Smooth muscle cell (in vitro differentiated cells): ENCODE results near the gene ATP5MC2. TPM values are rescaled to one million over a fixed set of nuclear protein-coding genes. Genes with fewer than 3 reads are reported as not detected.

Source experiments
- DNase-seq: peaks from one replicate; lab custom pipeline; 2025; ENCODE audit not compliant: unreplicated experiment; lab: John Stamatoyannopoulos, UW
- H2AFZ ChIP-seq: fragments of 200-600 bp; sonication (generic); 2 replicates; pipeline ENCODE4 v1.6.0; 2016; ENCODE audit warnings: antibody characterized with exemption, low read depth, mild to moderate bottlenecking
- H3F3A ChIP-seq: fragments of 200-600 bp; sonication (generic); 2 replicates; pipeline ENCODE4 v1.6.0; 2017; ENCODE audit warnings: antibody characterized with exemption, low read depth
- H3K27ac ChIP-seq: fragments of 200-600 bp; sonication (generic); 2 replicates; pipeline ENCODE4 v1.5.1; 2016; ENCODE audit warnings: low read depth, mild to moderate bottlenecking
- H3K27me3 ChIP-seq: fragments of 200-600 bp; sonication (generic); 2 replicates; pipeline ENCODE4 v1.6.1; 2016; ENCODE audit warnings: low read depth, mild to moderate bottlenecking
- H3K36me3 ChIP-seq: fragments of 200-600 bp; sonication (generic); 2 replicates; pipeline ENCODE4 v1.5.1; 2016; ENCODE audit warnings: low read depth
- H3K4me1 ChIP-seq: fragments of 200-600 bp; sonication (generic); 2 replicates; pipeline ENCODE4 v1.5.1; 2016; ENCODE audit warnings: low read depth
- H3K4me2 ChIP-seq: fragments of 200-600 bp; sonication (generic); 2 replicates; pipeline ENCODE4 v1.6.0; 2016; ENCODE audit warnings: mild to moderate bottlenecking
- H3K4me3 ChIP-seq: fragments of 200-600 bp; sonication (generic); 2 replicates; pipeline ENCODE4 v1.5.1; 2016; ENCODE audit warnings: mild to moderate bottlenecking
- H3K79me2 ChIP-seq: fragments of 200-600 bp; sonication (generic); 2 replicates; pipeline ENCODE4 v1.6.0; 2016; ENCODE audit warnings: low read depth, mild to moderate bottlenecking
- H3K9ac ChIP-seq: fragments of 200-600 bp; sonication (generic); 2 replicates; pipeline ENCODE4 v1.6.0; 2016; ENCODE audit warnings: low read depth
- H3K9me3 ChIP-seq: fragments of 200-600 bp; sonication (generic); replicated peaks from 2 replicates; pipeline ENCODE4 v1.5.1; 2016; ENCODE audit warnings: low read depth
- H4K20me1 ChIP-seq: fragments of 200-600 bp; sonication (generic); 2 replicates; pipeline ENCODE4 v1.6.0; 2016; ENCODE audit warnings: low read depth
- WGBS: methylation state at CpG from one replicate; pipeline ENCODE4 v1.1.7; 2016; ENCODE audit warnings: low lambda C conversion rate; 5-methylcytosine and 5-hydroxymethylcytosine counted together
- polyA plus RNA-seq: library from polyadenylated mRNA; unstranded; fragments of >200 nt; fragmentation: Nextera tagmentation; extraction: Ambion mirVana; gene quantifications from 2 replicates; pipeline ENCODE4 v1.2.1, GENCODE V29; 2016
- total RNA-seq: library from RNA; depleted of rRNA; stranded (reverse); fragments of >200 nt; gene quantifications from 2 replicates; pipeline ENCODE4 v1.2.3, GENCODE V29; 2014
- TF ChIP-seq, protein P1 (sequence below): fragments of 200-600 bp; sonication (generic); IDR thresholded peaks from 2 replicates; pipeline ENCODE4 v1.5.1; 2017; ENCODE audit warnings: borderline replicate concordance, mild to moderate bottlenecking, antibody characterized with exemption; ENCODE audit not compliant: insufficient read depth, poor library complexity, severe bottlenecking

ATP5MC2 gene
- total and polyA plus RNA-seq, 2 experiments from 2014 or later, result 261 to 320 TPM

DNA sequence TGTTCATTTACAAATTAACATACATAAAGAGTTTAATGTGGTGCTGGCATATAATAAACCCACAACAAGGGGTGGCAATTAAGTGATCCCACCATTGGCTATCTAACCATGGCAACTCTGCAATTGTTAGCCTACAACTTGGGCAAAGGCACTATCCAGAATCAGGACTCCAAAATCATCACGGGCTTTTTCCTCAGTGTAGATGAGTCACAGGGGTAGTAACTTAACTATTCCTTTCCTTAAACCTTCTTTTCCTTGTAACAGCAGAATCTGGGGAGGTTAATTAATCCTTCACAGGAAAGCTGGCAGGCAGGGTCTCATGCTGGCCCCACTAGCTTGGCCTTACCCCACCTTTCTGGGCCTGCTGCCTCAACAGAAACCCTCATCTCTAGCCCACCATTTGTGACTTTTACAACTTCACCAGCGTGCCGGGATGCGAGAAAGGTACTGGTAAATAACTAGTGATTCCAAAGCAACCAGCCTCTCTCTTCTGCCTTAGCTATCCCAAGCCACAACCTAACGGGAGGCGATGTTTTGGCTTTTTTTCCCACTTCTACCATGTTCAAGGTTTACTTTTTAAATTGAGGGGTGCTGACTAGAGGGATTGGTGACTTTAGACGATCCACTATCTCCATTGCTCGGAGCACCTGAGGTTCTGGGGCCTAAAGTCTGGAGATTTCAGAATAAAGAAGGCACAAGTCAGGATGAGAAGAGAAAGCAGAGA lies 744 bp downstream of the ATP5MC2 start:
- WGBS, result 58% methylated on average over 8 of the region's 8 CpGs
- H3K27ac ChIP-seq, result peak overlapping the region; percentile 36
- no peak for DNase-seq

DNA sequence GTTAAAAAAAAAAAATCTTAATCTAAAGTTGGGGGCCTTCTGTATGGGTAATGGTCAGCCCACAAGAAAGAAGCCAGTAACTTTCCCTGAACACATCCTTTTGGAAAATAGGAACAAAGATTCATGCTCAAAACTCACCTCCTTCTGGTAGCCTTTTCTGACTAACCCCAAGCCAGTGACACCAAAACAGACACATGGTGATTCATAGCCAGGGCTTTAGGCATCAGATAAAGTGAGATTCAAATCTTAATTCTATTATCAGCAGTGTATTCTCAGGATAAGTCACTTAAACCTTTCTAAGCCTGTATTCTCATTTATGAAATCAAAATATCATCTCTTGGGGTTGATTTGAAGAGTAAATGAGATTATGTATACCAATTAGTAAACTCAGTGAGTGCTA lies 4.9 kb downstream of the ATP5MC2 start:
- peaks cover 21% of the 10 kb centered on the region for H3K79me2 ChIP-seq
- H4K20me1 ChIP-seq, result peaks cover 11% of the 10 kb centered on the region
- TF ChIP-seq, protein P1, sequence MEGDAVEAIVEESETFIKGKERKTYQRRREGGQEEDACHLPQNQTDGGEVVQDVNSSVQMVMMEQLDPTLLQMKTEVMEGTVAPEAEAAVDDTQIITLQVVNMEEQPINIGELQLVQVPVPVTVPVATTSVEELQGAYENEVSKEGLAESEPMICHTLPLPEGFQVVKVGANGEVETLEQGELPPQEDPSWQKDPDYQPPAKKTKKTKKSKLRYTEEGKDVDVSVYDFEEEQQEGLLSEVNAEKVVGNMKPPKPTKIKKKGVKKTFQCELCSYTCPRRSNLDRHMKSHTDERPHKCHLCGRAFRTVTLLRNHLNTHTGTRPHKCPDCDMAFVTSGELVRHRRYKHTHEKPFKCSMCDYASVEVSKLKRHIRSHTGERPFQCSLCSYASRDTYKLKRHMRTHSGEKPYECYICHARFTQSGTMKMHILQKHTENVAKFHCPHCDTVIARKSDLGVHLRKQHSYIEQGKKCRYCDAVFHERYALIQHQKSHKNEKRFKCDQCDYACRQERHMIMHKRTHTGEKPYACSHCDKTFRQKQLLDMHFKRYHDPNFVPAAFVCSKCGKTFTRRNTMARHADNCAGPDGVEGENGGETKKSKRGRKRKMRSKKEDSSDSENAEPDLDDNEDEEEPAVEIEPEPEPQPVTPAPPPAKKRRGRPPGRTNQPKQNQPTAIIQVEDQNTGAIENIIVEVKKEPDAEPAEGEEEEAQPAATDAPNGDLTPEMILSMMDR, result no peak
- H3K4me1 ChIP-seq, result peaks cover 7% of the 10 kb centered on the region
- H3K27ac ChIP-seq, result no peak overlapping the region
- DNase-seq, result no peak
- H3K9me3 ChIP-seq, result no peaks in the 10 kb centered on the region
- peaks cover 20% of the 10 kb centered on the region for H3K36me3 ChIP-seq
- H3K4me3 ChIP-seq, result no peak overlapping the region
- no peak overlapping the region for H2AFZ ChIP-seq
- no peaks in the 10 kb centered on the region for H3K27me3 ChIP-seq
- no peaks in the 10 kb centered on the region for H3F3A ChIP-seq
- H3K4me2 ChIP-seq, result no peak overlapping the region
- no peak overlapping the region for H3K9ac ChIP-seq

More for the DNA sequence above, 744 bp downstream of the ATP5MC2 start:
- H3K4me3 ChIP-seq, result peak overlapping the region; percentile 64
- peaks cover 11% of the 10 kb centered on the region for H3F3A ChIP-seq
- H2AFZ ChIP-seq, result peak overlapping the region; percentile 92
- H3K9ac ChIP-seq, result peak overlapping the region; percentile 66
- TF ChIP-seq, protein P1, result no peak
- H3K9me3 ChIP-seq, result no peaks in the 10 kb centered on the region
- peaks cover 9% of the 10 kb centered on the region for H3K27me3 ChIP-seq
- H3K36me3 ChIP-seq, result peaks cover 3% of the 10 kb centered on the region
- H3K4me2 ChIP-seq, result peak overlapping the region; percentile 94
- peaks cover 35% of the 10 kb centered on the region for H3K4me1 ChIP-seq
- peaks cover 21% of the 10 kb centered on the region for H3K79me2 ChIP-seq
- peaks cover 4% of the 10 kb centered on the region for H4K20me1 ChIP-seq

DNA sequence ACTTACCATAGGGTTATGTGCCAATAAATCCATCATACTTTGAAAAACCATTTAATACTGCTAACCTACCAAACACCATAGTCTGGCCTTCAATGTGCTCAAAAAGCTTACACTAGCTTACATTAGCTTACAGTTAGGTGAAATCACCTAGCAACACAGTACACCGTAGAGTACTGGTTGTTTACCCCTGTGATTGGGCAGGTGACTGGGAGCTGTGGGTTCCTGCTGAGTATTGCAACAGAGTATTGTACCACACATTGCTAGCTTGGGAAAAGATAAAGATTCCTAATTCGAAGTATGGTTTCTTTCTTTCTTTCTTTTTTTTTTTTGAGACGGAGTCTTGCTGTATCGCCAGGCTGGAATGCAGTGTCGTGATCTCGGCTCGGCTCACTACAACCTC lies 5.6 kb downstream of the ATP5MC2 start:
- TF ChIP-seq, protein P1, result no peak
- Histone ChIP-seq H4K20me1 (peaks cover 11% of the 10 kb centered on the region), H2AFZ (no peak overlapping the region), H3K4me3 (no peak overlapping the region), H3K9ac (no peak overlapping the region), H3K4me1 (peaks cover 6% of the 10 kb centered on the region), H3K4me2 (no peak overlapping the region), H3K9me3 (no peaks in the 10 kb centered on the region), H3K27me3 (no peaks in the 10 kb centered on the region), H3F3A (no peaks in the 10 kb centered on the region), H3K79me2 (peaks cover 17% of the 10 kb centered on the region), H3K27ac (no peak overlapping the region), H3K36me3 (peaks cover 21% of the 10 kb centered on the region)
- no peak for DNase-seq
- WGBS, result 93% methylated on average over 7 of the region's 7 CpGs

DNA sequence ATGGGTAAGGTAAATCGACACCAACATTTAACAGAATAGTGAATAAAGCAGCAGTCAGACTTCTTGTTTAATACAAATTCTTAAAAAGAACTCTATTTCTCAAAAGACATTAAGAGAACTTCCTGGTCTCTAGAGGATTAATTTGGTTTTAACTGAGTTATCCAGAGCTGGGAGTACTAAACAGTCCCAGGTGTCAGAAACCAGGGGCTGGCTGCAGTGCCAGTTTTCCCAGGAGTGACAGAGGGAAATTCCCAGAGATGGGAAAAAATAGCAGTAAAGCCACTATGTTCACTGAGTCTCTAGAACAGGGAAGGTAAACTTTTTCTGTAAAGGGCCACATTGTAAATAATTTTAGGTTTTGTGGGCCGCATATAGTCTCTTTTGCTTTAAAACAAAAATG lies 8.8 kb downstream of the ATP5MC2 start:
- no peak overlapping the region for H3K27ac ChIP-seq
- H3F3A ChIP-seq, result no peaks in the 10 kb centered on the region
- H3K4me2 ChIP-seq, result no peak overlapping the region
- TF ChIP-seq, protein P1, result no peak
- H3K79me2 ChIP-seq, result no peaks in the 10 kb centered on the region
- peaks cover 11% of the 10 kb centered on the region for H4K20me1 ChIP-seq
- 100% methylated on average over 2 of the region's 2 CpGs for WGBS
- no peak overlapping the region for H3K4me3 ChIP-seq
- peaks cover 28% of the 10 kb centered on the region for H3K36me3 ChIP-seq
- H3K4me1 ChIP-seq, result no peaks in the 10 kb centered on the region
- H3K9ac ChIP-seq, result no peak overlapping the region
- H3K9me3 ChIP-seq, result no peaks in the 10 kb centered on the region
- DNase-seq, result no peak
- H2AFZ ChIP-seq, result no peak overlapping the region
- no peaks in the 10 kb centered on the region for H3K27me3 ChIP-seq
